ENCODE results near the gene LRTM2. TPM values are rescaled to one million over a fixed set of nuclear protein-coding genes. Genes with fewer than 3 reads are reported as not detected.

The LRTM2 gene
- total and polyA plus RNA-seq, 2 experiments from 2014 or later: not detected

DNA sequence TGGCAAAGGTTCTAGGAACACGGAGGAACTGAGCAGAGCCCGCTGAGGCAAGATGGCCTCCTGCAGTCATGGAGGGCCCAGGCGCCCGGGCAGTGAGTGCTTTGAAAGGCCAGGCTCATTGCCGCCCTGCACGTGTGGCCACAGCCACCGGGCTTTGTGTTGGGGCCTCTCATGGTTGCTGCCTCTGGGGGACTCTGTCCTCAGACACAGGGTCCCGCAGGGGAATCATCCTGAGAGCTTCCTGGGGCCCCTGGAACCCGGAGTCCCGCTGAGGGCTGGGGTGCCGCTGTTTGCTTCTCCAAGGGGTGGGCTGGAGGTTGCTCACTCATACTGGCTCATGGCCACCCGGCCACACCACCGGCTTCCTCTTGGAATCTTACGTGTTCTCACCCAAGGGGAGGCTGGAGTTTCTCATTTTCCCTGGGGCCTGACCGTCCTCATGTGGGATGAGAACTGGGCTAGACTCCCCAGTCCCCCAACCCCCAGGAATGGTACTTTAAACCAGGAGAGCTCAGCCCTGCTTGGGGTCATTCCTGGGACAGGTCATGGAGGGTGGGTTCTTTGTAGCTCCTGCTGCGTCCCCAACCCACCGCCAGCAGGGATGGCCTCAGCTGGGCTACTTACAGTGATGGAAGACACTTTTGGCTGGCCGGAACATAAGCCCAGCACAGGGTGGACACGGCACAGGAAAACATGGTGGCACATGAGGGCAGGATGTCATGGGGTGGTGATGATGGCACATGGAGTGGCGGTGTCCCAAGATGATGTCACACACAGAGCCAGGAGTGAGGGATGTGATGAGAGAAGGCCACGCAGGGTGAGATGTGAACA, 21.1 kb upstream of the LRTM2 start:
- Histone ChIP-seq H4K20me1 (ENCODE audit: insufficient read depth) (no peaks in the 10 kb centered on the region), H3F3A (ENCODE audit: insufficient read depth) (no peaks in the 10 kb centered on the region), H2AFZ (no peak overlapping the region), H3K36me3 (ENCODE audit: low read depth) (no peaks in the 10 kb centered on the region), H3K4me2 (ENCODE audit: unreplicated experiment) (no peak overlapping the region), H3K9me2 (ENCODE audit: insufficient read depth) (no peaks in the 10 kb centered on the region), H3K79me2 (ENCODE audit: insufficient read depth) (no peaks in the 10 kb centered on the region), H3K4me3 (no peak overlapping the region), H3K9ac (no peak overlapping the region), H3K9me3 (ENCODE audit: low read depth) (no peaks in the 10 kb centered on the region), H3K27ac (no peak overlapping the region), H3K27me3 (replicated peaks; ENCODE audit: insufficient read depth) (no peaks in the 10 kb centered on the region), H3K4me1 (ENCODE audit: insufficient read depth) (no peaks in the 10 kb centered on the region)
- no peak for TF ChIP-seq EZH2phosphoT487 (IDR thresholded peaks at IDR 0.05; ENCODE audit: insufficient read depth, low read depth)
- TF ChIP-seq EZH2 (IDR thresholded peaks at IDR 0.05; ENCODE audit: insufficient read depth, poor library complexity, severe bottlenecking): no peak
- DNase-seq: no peak
- in situ Hi-C loops (cut with MboI): loop anchor here (10.0 to 25.0 kb wide), 2 partner anchors 226 to 662 kb away; no protein-coding TSS in a partner anchor
- WGBS, 2 experiments (ENCODE audit: low coverage in 1 of 2, low lambda C conversion rate in 2 of 2, missing lambda C conversion rate in 2 of 2): 93 to 94% methylated on average over 21 of the region's 21 CpGs

DNA sequence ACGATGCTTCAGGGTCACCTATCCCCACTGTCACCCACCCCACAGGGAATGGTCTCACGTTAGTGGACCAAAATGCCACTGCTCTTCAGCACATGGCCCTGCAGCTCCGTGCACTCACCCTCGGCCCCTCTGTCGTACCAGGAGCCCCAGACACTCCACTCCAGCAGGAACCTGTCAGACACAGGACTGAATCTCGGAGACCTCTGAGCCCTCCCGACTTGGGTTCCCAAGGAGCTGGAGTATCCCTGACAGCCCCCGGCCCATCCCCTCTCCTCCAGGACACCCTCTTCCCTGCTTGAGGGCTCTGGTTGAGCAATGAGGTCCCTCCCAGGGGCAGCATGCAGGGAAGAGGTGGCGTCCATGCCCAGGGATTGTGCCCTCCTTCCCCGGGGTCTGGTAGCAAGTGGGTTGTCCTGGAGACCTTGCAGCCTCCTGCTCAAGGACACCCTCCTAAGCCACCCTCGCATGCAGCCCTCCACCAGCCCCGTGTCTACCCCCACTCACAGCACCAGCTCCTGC, 20.4 kb upstream of the LRTM2 start:
- no peak overlapping the region for H3K4me3 ChIP-seq
- H3F3A ChIP-seq (ENCODE audit: insufficient read depth): no peaks in the 10 kb centered on the region
- H3K9me2 ChIP-seq (ENCODE audit: insufficient read depth): no peaks in the 10 kb centered on the region
- TF ChIP-seq EZH2 (IDR thresholded peaks at IDR 0.05; ENCODE audit: insufficient read depth, poor library complexity, severe bottlenecking): no peak
- no peak for TF ChIP-seq EZH2phosphoT487 (IDR thresholded peaks at IDR 0.05; ENCODE audit: insufficient read depth, low read depth)
- 70 to 71% methylated on average over 11 to 12 of the region's 12 CpGs for WGBS, 2 experiments (ENCODE audit: low coverage in 1 of 2, low lambda C conversion rate in 2 of 2, missing lambda C conversion rate in 2 of 2)
- H3K36me3 ChIP-seq (ENCODE audit: low read depth): no peaks in the 10 kb centered on the region
- no peak overlapping the region for H2AFZ ChIP-seq
- H3K4me1 ChIP-seq (ENCODE audit: insufficient read depth): no peaks in the 10 kb centered on the region
- H3K79me2 ChIP-seq (ENCODE audit: insufficient read depth): no peaks in the 10 kb centered on the region
- H3K27ac ChIP-seq: no peak overlapping the region
- H3K27me3 ChIP-seq (replicated peaks; ENCODE audit: insufficient read depth): no peaks in the 10 kb centered on the region
- DNase-seq: no peak
- H3K9me3 ChIP-seq (ENCODE audit: low read depth): no peaks in the 10 kb centered on the region
- H3K9ac ChIP-seq: no peak overlapping the region
- in situ Hi-C loops (cut with MboI): loop anchor here (10.0 to 25.0 kb wide), 3 partner anchors 225 to 787 kb away; no protein-coding TSS in a partner anchor
- H3K4me2 ChIP-seq (ENCODE audit: unreplicated experiment): no peak overlapping the region
- no peaks in the 10 kb centered on the region for H4K20me1 ChIP-seq (ENCODE audit: insufficient read depth)

DNA sequence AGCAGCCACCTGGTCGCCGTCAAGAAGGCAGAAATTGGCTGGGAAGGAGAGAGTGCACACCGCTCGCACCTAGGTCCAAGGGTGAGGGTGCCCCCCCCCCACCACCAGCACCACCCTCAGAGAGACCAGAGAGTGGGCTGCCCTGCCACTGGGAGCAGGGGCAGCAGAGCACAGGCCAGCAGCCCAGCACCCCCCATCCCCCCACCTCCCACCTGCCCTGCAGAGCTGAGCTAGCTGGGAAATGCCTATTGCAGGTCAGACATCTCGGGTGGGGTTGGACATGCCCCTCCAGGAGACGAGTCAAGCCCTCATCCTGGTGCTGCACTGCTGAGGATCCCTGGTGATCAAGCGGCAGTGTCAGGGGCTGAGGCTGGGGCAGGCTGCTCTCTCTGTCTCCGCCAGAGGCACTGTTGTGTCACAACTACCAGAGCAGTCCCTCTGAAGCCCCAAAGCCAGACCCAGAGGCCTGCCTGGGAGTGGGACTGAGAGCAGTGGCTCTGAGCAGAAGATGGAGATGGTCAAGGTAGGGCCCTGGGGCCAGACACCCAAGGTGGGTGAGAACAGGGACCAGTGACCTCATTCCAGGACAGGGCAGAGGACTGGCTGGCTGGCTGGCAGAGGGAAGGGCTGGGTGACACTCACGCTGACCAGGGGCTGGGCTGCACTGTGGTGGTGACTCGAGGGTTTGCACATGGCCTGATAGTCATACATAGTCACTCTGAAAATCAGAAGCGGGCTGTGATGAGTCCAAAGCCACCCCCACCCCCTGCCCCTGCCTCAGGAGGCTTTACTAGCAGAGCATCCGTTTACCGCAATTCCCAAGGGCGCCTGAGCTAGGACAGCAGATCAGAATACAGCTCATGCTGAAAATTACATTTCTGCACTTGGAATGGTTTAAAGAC, 19.7 kb upstream of the LRTM2 start:
- Histone ChIP-seq H3K9ac (no peak overlapping the region), H3K27ac (no peak overlapping the region), H4K20me1 (ENCODE audit: insufficient read depth) (no peaks in the 10 kb centered on the region), H3F3A (ENCODE audit: insufficient read depth) (no peaks in the 10 kb centered on the region), H3K79me2 (ENCODE audit: insufficient read depth) (no peaks in the 10 kb centered on the region), H3K9me3 (ENCODE audit: low read depth) (no peaks in the 10 kb centered on the region), H3K4me2 (ENCODE audit: unreplicated experiment) (no peak overlapping the region), H3K9me2 (ENCODE audit: insufficient read depth) (no peaks in the 10 kb centered on the region), H2AFZ (no peak overlapping the region), H3K4me3 (no peak overlapping the region), H3K36me3 (ENCODE audit: low read depth) (no peaks in the 10 kb centered on the region), H3K27me3 (replicated peaks; ENCODE audit: insufficient read depth) (no peaks in the 10 kb centered on the region), H3K4me1 (ENCODE audit: insufficient read depth) (no peaks in the 10 kb centered on the region)
- in situ Hi-C loops (cut with MboI): loop anchor here (25.0 kb wide), 1 partner anchor 787 kb away; no protein-coding TSS in a partner anchor
- TF ChIP-seq EZH2 (IDR thresholded peaks at IDR 0.05; ENCODE audit: insufficient read depth, poor library complexity, severe bottlenecking) (no peak), EZH2phosphoT487 (IDR thresholded peaks at IDR 0.05; ENCODE audit: insufficient read depth, low read depth) (no peak)
- WGBS, 2 experiments (ENCODE audit: low coverage in 1 of 2, low lambda C conversion rate in 2 of 2, missing lambda C conversion rate in 2 of 2): 45 to 48% methylated on average over 13 to 14 of the region's 14 CpGs
- DNase-seq: peak; percentile 84
